OCI-LY7 (cell line): ENCODE data around the gene ELAC2.

Source experiments
- CTCF ChIP-seq: fragments of 200-600 bp; sonication (generic); conservative IDR thresholded peaks from 2 replicates; pipeline ENCODE4 v1.5.1; 2014; ENCODE audit warnings: mild to moderate bottlenecking, antibody characterized with exemption, low read length, moderate library complexity, mixed read lengths
- EZH2phosphoT487 ChIP-seq: fragments of 200-600 bp; sonication (generic); IDR thresholded peaks from 2 replicates; pipeline ENCODE4 v1.6.1; 2018; ENCODE audit warnings: low read depth, borderline replicate concordance, mild to moderate bottlenecking, mixed run types, antibody characterized with exemption, low read length, moderate library complexity, mixed read lengths

GRCh38 chr17:12965988-12966387, 51.8 kb downstream of the ELAC2 start:
- TF ChIP-seq EZH2phosphoT487 (no peak), CTCF (no peak)
